ENCODE measurements around the gene TULP3. TPM values are rescaled to one million over a fixed set of nuclear protein-coding genes. Genes with fewer than 3 reads are reported as not detected.

Gene TULP3
- total and polyA plus RNA-seq, 2 of the 8 experiments (the other 6 are each of a cell fraction or from before 2014, with no cell fraction given): 18.4 to 21.2 TPM

GRCh38 chr12:2877953-2878732 lies 12.5 kb upstream of the TULP3 start:
- Histone ChIP-seq H3K79me1 (ENCODE audit: low read depth, low read length) (peaks cover 5% of the 10 kb centered on the region), H3K4ac (replicated peaks; ENCODE audit: insufficient read length, low read depth, low read length) (no peak overlapping the region), H3K18ac (ENCODE audit: extremely low read depth, low read length) (no peak overlapping the region), H2AK5ac (ENCODE audit: low read depth, low read length) (peak overlapping the region; percentile 56; the same call in 1 of the 2 replicates), H2BK5ac (ENCODE audit: low read depth, low read length) (peak overlapping the region; percentile 21), H3K14ac (ENCODE audit: insufficient read length) (no peak overlapping the region), H3K4me1 (replicated peaks in 1 of 4; ENCODE audit: control insufficient read depth in 3 of 4, insufficient read depth in 4 of 4, low read length in 3 of 4) (peaks cover 0 to 4% (median 3%) of the 10 kb centered on the region in 4 experiments; a peak in 4 of 7 replicates), H2BK120ac (replicated peaks; ENCODE audit: low read depth, low read length) (no peak overlapping the region), H3K23ac (ENCODE audit: insufficient read length) (no peak overlapping the region), H4K5ac (ENCODE audit: insufficient read length, low read depth, low read length) (peak overlapping the region; percentile 25), H3K9ac (replicated peaks in 1 of 4; ENCODE audit: extremely low read depth in 1 of 4, low read depth in 3 of 4, low read length in 3 of 4) (peak overlapping the region in 3 of 4 experiments; percentile 94 to 95 (median 94); a peak in 6 of 7 replicates), H3K56ac (replicated peaks; ENCODE audit: insufficient read length, low read depth, low read length) (no peak overlapping the region), H2AFZ (ENCODE audit: low read length) (no peak overlapping the region), H2BK20ac (ENCODE audit: low read length) (peak overlapping the region; percentile 34; the same call in 1 of the 2 replicates), H3K36me3 (ENCODE audit: control insufficient read depth in 2 of 4, insufficient read depth in 4 of 4, low read length in 3 of 4) (peaks cover 0 to 27% (median 10%) of the 10 kb centered on the region in 4 experiments; a peak in 6 of 8 replicates), H3K9me3 (ENCODE audit: insufficient read depth in 2 of 2, low read depth in 1 of 2, low read length in 1 of 2) (no peaks in the 10 kb centered on the region), H3K4me3 (ENCODE audit: extremely low read depth in 1 of 4, insufficient read depth in 2 of 4, low read depth in 3 of 4, low read length in 4 of 4) (peak overlapping the region; percentile 92 to 100 (median 98)), H3K27ac (ENCODE audit: low read depth, low read length) (peak overlapping the region; percentile 86; the same call in 1 of the 2 replicates), H2BK15ac (ENCODE audit: low read length) (peak overlapping the region; percentile 82; the same call in 1 of the 2 replicates), H4K91ac (replicated peaks; ENCODE audit: insufficient read length, low read length) (no peak overlapping the region), H4K20me1 (replicated peaks in 1 of 2; ENCODE audit: control insufficient read depth in 1 of 2, insufficient read depth in 2 of 2, low read length in 2 of 2) (no peaks in the 10 kb centered on the region), H3K79me2 (ENCODE audit: control insufficient read depth in 1 of 2, insufficient read depth in 2 of 2, low read length in 2 of 2) (peaks cover 3 to 76% of the 10 kb centered on the region in 2 experiments; a peak in 3 of 4 replicates), H3K4me2 (ENCODE audit: insufficient read depth in 1 of 2, low read depth in 2 of 2, low read length in 2 of 2) (peak overlapping the region; percentile 75 to 84), H2BK12ac (ENCODE audit: low read depth, low read length) (no peak overlapping the region), H4K8ac (ENCODE audit: extremely low read depth, insufficient read depth, low read length) (no peak overlapping the region), H3K23me2 (ENCODE audit: low read depth, low read length) (peaks cover 7% of the 10 kb centered on the region), H3K27me3 (replicated peaks in 1 of 4; ENCODE audit: control insufficient read depth in 3 of 4, extremely low read depth in 1 of 4, insufficient read depth in 3 of 4, low read length in 3 of 4) (no peaks in the 10 kb centered on the region)
- FAIRE-seq: no peak
- POLR2A ChIA-PET (ENCODE audit: partially characterized antibody): interaction anchor here (0.7 to 4.1 kb wide), 17 partner anchors 10 to 96 kb away, joined by 3 to 31 read pairs (median 4); partner anchors contain the start of genes TEAD4, TEX52 and TULP3
- CTCF ChIA-PET (ENCODE audit: partially characterized antibody): interaction anchor here (0.5 to 4.7 kb wide), 14 partner anchors 9 to 191 kb away, joined by 3 to 33 read pairs (median 4); no protein-coding TSS in a partner anchor
- 52% methylated on average over 16 of the region's 16 CpGs; no CpG with 5 or more reads in 1 of the 2 experiments for WGBS, 2 experiments (ENCODE audit: extremely low coverage in 1 of 2, insufficient coverage in 1 of 2, insufficient read length in 1 of 2, insufficient replicate concordance in 2 of 2, low coverage in 1 of 2, low lambda C conversion rate in 2 of 2, missing lambda C conversion rate in 1 of 2)
- no peak for TF ChIP-seq PHF8 (conservative IDR thresholded peaks at IDR 0.05; ENCODE audit: low read depth, low read length)
- TF ChIP-seq POLR2AphosphoS5 (IDR thresholded peaks at IDR 0.05; ENCODE audit: low read depth, low read length): 0 out of 2 replicates have a peak, but pooled peaks have one; percentile 39
- TF ChIP-seq SP1 (IDR thresholded peaks at IDR 0.05; ENCODE audit: low read depth, low read length): no peak
- TF ChIP-seq CEBPB (IDR thresholded peaks at IDR 0.05; ENCODE audit: low read depth, low read length): peak; percentile 95
- TF ChIP-seq GABPA (IDR thresholded peaks at IDR 0.05; ENCODE audit: borderline replicate concordance, insufficient read depth, low read length): no peak
- no peak for DNase-seq (ENCODE audit: low read depth in 1 of 2, low spot score in 2 of 2)
